WTC11 (cell line): Measurements from ENCODE around the gene ZC3H14.

Source experiments
- JUN ChIP-seq: sonication (generic); formaldehyde crosslinking; IDR thresholded peaks from 2 replicates; pipeline ENCODE4 v1.8.0; 2023; ENCODE audit warnings: mild to moderate bottlenecking, missing genetic modification reagents
- NFYB ChIP-seq: sonication (generic); formaldehyde crosslinking; conservative IDR thresholded peaks from 2 replicates; pipeline ENCODE4 v1.8.0; 2022; ENCODE audit warnings: low read depth, missing genetic modification reagents
- TF ChIP-seq, protein P1 (sequence below): fragments of 200-600 bp; IDR thresholded peaks from 2 replicates; pipeline ENCODE4 v1.8.0; 2022; ENCODE audit warnings: antibody characterized with exemption
- TF ChIP-seq, protein P2 (sequence below): sonication (generic); formaldehyde crosslinking; IDR thresholded peaks from 2 replicates; pipeline ENCODE4 v1.8.1; 2023; ENCODE audit warnings: mild to moderate bottlenecking, missing genetic modification reagents, moderate library complexity

DNA sequence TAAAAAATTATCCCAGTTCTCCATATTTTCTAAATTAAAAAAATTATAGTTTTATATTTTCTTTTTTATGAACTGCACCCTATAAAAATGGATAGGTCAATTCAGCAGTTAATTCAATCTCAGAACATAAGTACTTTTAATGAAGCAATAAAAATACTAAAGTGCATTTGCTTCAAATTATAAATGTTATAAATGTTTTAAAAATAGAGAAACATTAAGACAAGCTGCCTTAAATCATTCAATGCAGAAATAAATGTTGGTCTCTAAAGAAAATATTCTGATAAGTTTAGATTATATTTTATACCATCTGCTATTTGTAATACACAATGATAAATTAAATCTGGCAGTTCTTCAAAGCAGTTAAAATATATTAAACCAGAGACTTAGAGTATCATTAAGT, 65.6 kb downstream of the ZC3H14 start:
- TF ChIP-seq, protein P1, sequence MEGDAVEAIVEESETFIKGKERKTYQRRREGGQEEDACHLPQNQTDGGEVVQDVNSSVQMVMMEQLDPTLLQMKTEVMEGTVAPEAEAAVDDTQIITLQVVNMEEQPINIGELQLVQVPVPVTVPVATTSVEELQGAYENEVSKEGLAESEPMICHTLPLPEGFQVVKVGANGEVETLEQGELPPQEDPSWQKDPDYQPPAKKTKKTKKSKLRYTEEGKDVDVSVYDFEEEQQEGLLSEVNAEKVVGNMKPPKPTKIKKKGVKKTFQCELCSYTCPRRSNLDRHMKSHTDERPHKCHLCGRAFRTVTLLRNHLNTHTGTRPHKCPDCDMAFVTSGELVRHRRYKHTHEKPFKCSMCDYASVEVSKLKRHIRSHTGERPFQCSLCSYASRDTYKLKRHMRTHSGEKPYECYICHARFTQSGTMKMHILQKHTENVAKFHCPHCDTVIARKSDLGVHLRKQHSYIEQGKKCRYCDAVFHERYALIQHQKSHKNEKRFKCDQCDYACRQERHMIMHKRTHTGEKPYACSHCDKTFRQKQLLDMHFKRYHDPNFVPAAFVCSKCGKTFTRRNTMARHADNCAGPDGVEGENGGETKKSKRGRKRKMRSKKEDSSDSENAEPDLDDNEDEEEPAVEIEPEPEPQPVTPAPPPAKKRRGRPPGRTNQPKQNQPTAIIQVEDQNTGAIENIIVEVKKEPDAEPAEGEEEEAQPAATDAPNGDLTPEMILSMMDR, result no peak
- TF ChIP-seq, protein P2, sequence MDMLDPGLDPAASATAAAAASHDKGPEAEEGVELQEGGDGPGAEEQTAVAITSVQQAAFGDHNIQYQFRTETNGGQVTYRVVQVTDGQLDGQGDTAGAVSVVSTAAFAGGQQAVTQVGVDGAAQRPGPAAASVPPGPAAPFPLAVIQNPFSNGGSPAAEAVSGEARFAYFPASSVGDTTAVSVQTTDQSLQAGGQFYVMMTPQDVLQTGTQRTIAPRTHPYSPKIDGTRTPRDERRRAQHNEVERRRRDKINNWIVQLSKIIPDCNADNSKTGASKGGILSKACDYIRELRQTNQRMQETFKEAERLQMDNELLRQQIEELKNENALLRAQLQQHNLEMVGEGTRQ, result no peak
- no peak for TF ChIP-seq JUN
- no peak for TF ChIP-seq NFYB
